Pons (tissue), 1 donor: ENCODE results near the gene C8B.

Source experiments
- DNase-seq: peaks from one replicate; pipeline ENCODE4 v3.0.0-alpha.2; 2016; ENCODE audit warnings: low spot score

C8B gene

GRCh38 chr1:56931686-56932085, 34.1 kb downstream of the C8B start:
- peak; percentile 37 for DNase-seq

- DNase-seq: no peak
Measured at GRCh38 chr1:56931211-56931610, 34.6 kb downstream of the C8B start.

GRCh38 chr1:56929492-56929891, 36.3 kb downstream of the C8B start:
- no peak for DNase-seq

- DNase-seq: no peak
Measured at GRCh38 chr1:56927986-56928385, 37.8 kb downstream of the C8B start.

GRCh38 chr1:56927171-56927570, 38.6 kb downstream of the C8B start:
- DNase-seq: no peak

- no peak for DNase-seq
Measured at GRCh38 chr1:56925193-56925592, 40.6 kb downstream of the C8B start.

- no peak for DNase-seq
Measured at GRCh38 chr1:56924116-56924515, 41.7 kb downstream of the C8B start.

GRCh38 chr1:56923201-56923600, 42.6 kb downstream of the C8B start:
- DNase-seq: no peak

- DNase-seq: no peak
Measured at GRCh38 chr1:56922507-56922906, 43.3 kb downstream of the C8B start.

- DNase-seq: no peak
Measured at GRCh38 chr1:56922070-56922469, 43.7 kb downstream of the C8B start.

GRCh38 chr1:56921479-56921878, 44.3 kb downstream of the C8B start:
- no peak for DNase-seq

GRCh38 chr1:56920591-56921001, 45.2 kb downstream of the C8B start:
- no peak for DNase-seq

- no peak for DNase-seq
Measured at GRCh38 chr1:56917356-56917755, 48.5 kb downstream of the C8B start.

- DNase-seq: no peak
Measured at GRCh38 chr1:56916630-56917029, 49.2 kb downstream of the C8B start.

GRCh38 chr1:56915960-56916359, 49.9 kb downstream of the C8B start:
- no peak for DNase-seq

- no peak for DNase-seq
Measured at GRCh38 chr1:56912325-56912724, 53.5 kb downstream of the C8B start.

- DNase-seq: no peak
Measured at GRCh38 chr1:56911098-56911938, 54.5 kb downstream of the C8B start.

GRCh38 chr1:56910441-56910985, 55.3 kb downstream of the C8B start:
- DNase-seq: peak; percentile 1

- DNase-seq: no peak
Measured at GRCh38 chr1:56908619-56909221, 57.1 kb downstream of the C8B start.

- no peak for DNase-seq
Measured at GRCh38 chr1:56905667-56906066, 60.1 kb downstream of the C8B start.

GRCh38 chr1:56904663-56905397, 61.0 kb downstream of the C8B start:
- no peak for DNase-seq

GRCh38 chr1:56903778-56904177, 62.0 kb downstream of the C8B start:
- DNase-seq: no peak

GRCh38 chr1:56901716-56902115, 64.1 kb downstream of the C8B start:
- DNase-seq: no peak
